Measurements from ENCODE around the gene KIAA2012.

KIAA2012 gene

DNA sequence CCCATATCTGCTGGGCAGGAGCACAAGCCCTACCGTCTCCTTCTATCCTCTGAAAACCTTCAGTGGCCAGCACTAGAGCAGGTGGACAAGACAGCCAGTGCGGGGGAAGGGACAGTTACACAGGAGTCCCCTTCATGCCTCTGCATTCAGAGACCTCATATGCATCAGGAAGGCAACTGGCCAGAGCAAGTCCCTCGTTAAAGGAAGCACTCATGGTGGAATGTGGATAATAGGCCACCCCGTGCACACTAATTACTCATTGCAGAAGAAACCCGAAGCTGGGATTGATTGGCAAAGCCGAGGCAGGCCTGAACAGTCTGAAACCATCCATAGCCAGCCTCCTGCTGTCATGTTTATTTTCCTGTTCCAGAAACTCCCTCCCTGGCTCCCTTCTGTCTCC, 11.2 kb downstream of the KIAA2012 start:
- DNase-seq (ENCODE audit: low read depth): no peak

DNA sequence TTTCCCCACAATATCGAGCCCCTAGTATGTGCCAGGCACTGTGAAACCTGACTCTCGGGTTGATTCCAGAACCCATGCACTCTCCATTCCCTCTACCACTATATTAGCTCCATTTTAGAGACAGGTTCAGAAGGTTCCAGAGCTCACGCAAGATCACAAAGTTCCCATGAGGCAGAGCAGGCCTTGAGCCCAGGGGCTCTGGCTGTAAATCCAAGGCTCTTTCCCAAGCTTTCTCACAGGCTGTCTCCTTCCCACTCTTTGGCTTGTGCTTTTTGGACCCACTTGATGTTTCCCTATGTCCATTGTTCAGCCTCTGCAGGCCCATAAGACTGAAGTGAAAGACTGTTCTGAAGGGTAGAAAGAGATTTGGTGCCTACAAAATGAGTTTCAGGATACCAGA, 15.7 kb downstream of the KIAA2012 start:
- no peak for DNase-seq (ENCODE audit: low read depth)

DNA sequence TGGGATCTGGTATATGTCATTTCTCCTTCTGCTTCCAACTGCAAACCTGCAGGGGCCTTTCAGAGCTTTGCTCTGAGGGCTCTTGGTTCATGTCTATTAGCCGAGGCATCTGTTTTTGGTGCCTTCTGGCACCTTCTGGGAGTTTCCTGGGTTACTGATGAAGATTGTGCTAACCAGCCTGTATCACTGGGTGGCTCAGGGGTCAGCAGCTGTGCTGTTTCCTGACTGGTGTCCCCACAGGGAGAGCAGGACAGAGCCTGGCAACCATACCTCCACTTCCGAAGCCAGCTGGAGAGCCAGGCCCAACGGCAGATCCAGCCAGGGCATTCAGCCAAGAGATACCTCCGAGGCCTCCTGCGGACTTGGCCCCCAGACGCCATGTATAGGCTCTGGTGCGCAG, 17.5 kb downstream of the KIAA2012 start:
- no peak for DNase-seq (ENCODE audit: low read depth)

DNA sequence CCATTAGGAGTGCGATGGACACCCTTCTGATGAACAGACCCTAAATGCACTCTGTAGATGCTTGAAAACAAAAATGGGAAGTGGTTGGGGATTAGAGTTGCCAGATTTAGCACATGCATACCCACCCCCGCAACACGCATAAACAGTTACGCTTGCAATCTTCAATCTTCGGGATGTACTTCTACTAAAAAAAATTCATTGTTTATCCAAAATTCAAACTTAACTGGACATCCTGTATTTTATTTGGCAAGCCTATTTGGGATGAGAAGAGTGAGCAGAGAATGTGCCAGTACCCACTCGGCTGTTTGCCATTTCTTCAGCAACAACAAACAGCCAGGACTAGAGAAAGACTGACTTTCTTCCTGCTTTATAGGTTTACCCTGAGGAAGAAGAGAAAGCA, 18.4 kb downstream of the KIAA2012 start:
- no peak for DNase-seq (ENCODE audit: low read depth)

DNA sequence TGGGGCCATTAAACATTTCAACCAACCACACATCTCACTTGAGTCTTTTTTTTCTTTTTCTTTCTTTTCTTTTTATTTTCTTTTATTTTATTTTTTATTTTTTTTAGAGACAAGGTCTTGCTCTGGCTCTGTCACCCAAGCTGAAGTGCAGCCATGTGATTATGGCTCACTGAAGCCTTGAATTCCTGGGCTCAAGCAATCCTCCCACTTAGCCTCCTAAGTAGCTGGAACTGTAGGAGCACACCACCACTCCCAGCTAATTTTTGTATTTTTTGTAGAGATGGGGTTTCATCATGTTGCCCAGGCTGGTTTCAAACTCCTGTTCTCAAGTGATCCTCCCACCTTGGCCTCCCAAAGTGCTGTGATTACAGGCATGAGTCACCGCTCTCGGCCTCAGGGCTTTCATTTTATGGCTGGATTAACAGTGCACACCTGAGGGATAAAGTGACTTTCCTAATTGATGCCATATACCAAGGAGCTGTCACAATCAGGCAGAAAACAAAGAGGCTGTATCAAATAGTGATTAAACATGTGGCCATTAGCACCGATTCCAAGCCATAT, 21.5 kb downstream of the KIAA2012 start:
- DNase-seq (ENCODE audit: low read depth): no peak

DNA sequence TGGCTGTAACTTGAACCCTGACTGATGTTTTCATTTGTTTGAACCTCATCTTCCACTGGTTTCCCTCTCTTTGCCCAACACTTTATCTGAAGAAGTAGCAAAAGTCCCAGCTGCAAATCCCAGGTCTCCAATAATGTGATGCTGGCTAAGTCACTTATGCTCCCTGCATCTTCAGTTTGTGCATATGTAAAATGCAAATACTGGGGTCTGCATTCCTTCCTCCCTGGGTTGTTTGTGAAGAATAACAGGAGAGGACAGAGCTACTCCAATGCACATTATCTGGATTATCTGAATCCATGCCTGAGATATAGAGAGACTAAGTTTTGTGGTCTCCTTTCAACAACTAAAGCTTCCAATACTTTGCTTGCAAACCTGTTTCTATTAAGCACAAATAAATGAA, 22.2 kb downstream of the KIAA2012 start:
- DNase-seq (ENCODE audit: low read depth): no peak

DNA sequence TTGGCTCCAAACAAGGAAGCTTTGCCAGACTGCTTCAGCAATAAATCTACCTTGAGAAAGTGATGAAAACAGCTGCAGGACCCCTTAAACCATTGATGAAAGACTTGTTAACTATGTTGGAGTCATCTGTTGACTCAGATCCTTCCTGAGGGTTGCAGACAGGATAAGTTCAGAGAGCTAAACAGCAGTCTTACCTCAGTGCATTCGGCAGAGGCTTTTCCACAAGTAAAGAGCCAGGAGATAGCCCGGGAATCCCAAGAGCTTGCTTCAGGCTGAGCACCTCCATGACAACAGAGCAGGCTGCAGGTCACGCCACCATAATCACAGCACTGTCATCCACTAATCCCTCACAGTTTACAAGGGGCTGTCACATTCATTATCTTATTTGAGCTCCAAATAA, 23.7 kb downstream of the KIAA2012 start:
- DNase-seq (ENCODE audit: low read depth): no peak

DNA sequence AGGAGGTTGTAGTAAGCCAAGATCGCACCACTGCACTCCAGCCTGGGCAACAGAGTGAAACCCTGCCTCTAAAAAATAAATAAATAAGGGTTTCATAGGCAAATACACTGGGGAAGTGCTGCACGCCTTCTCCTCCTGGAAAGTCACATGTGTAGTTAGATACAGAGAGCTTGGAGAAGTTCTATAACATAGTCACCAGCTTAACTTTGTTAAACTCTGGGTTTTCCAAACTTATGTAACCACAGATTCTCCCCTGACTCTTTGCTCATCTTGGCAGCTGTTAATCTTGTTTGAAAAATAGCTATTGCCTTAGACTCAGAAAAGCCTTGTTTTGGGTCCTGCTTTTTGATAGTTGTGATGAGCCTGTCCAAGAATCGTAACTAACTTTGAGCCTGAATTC, 25.2 kb downstream of the KIAA2012 start:
- no peak for DNase-seq (ENCODE audit: low read depth)

DNA sequence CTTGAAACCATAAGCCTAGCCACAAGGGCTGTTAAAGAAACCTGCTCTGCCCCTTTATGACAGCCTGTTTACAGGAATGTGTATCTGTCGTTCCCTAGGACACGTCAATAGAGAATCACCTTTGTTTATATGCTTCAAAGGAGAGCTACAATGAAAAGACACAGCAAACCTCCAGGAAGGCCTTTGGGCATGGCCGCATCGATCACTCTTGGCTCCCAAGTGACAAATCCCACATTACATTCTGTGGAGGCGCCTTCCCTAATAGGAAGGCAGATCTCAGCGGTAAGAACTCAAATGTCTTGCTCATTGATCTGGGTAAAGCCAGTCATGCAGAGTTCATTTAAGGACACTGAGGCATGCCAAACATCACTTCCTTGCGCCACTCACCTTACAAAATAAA, 26.5 kb downstream of the KIAA2012 start:
- DNase-seq (ENCODE audit: low read depth): no peak

DNA sequence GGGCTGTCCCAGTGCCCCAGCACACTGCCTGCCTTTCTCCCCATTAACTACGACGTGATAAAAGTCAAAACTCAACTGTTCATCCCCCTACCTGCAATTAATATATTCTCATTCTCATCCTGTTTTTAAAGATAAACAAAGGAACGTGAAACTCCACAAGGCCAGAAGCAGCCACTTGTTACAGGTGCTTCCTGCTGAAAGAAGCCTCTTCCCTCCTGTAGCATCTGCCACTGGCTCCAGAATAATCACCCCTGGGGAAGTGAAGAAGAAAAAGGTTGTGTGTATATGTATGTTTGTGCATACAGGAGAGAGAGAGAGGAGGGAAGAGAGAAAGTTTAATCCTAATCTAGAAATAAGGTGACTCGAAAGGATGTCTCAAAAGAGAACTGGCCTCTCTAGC, 27.1 kb downstream of the KIAA2012 start:
- no peak for DNase-seq (ENCODE audit: low read depth)

DNA sequence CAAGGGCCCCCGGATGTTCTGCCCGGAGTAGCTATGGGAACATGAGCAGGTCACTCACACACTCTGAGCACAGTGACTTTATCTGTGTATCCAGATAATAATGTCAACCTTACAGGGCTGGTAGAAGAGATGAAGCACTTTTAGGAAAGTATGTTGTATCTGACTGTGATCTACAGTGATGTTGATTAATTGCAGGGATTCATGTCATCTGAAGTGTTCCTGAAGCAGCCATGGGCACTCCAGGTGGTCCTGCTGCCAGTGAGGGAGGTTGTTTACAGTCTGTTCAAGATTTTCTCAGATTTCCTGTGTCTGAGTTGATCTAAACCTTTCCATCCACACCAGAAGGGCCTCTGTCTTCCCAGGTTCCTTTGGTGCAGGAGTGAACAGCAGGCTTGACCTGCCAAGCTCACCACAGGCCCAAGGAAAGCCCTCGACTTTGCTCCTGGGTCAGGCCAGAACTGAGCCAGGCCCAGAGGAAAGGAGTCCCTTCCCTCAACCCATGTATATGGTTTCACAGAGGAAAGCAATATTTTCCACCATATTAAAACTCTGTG, 28.0 kb downstream of the KIAA2012 start:
- no peak for DNase-seq (ENCODE audit: low read depth)

DNA sequence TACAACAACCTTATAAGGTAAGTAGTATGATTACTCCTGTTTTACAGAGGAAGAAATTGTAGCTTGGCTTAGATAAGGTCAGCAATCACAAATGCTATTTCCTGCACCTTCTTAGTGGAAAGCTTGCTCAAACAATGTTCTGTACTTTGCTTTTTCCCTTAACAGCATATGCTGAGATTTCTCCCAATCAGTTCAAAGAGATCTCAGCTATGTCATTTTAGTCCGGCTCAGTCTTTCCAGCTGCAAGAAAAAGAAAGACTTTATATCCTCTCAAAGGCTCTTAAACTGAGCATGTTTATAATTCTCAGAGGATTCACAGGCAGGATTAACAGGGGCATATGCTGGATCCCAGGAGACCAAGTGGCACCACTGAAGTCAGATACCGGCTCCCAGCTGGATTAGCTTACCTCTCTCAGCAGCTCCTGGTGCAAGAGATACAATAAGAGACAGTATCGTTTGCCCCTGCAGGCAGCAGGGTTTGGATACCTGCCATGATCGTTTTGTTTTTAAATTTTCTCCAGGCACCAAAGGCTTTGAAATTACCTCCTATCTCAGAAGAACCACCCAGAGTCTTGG, 29.5 kb downstream of the KIAA2012 start:
- no peak for DNase-seq (ENCODE audit: low read depth)

DNA sequence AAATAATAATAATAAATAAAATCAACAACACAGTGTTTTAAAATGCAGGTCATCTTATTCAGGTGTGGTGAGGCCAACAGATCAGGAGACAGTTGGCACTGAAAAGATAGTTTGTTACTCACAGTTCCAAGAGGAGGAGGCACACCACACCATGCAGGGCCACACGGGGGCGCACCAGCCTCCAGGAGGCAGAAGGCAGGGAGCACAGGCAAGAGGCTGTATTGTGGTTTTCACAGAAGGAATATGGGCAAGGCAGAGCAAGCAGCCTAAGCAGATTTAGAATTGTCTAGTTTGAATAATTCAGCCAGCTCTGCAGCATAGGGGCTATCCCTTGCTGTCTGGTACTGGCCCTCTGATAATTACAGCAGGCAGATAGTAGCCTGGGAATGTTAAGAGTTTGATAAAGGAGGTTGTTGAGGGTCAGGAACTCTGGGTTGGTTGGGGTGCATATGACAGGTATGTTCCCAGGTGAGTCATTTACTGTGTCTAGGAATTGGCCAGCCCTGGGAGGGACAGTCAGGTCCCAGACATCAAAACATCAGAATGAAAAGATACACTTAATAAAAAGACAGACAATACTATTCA, 31.3 kb downstream of the KIAA2012 start:
- no peak for DNase-seq (ENCODE audit: low read depth)

DNA sequence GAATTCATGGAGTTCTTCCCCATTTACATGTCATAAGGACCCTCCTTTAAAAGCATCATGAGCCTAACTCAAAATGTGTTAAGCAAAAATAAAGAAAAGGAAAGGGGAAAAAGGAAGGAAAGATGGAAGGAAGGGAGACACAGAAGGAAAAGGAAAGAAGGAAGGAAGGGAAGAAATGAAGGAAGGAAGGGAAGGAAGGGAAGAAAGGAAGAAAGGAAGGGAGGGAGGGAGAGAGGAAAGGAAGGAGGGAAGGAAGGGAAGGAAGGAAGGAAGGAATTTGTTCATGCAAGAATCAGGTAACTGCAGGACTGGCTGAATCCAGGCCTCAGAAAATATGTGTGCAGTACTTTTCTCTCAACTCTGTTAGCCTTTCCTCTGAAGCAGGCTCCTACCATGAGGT, 32.0 kb downstream of the KIAA2012 start:
- no peak for DNase-seq (ENCODE audit: low read depth)

DNA sequence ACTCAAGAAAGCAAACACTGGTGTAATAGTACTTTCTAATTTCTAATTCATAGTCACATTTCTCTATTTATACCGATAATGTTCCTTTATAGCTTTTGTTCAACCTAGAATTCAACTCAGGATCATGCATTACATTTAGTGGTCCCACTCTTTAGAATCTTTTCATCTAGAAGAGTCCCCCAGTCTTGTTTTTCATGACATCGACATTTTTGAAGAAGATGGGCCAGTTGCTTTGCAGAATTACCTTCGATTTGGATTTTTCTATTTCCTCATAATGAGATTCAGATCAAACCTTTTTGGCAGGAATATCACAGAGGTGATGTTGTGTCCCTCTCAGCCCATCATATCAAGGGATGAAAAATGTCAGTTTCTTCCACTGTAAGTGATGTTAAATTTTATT, 35.3 kb downstream of the KIAA2012 start:
- DNase-seq (ENCODE audit: low read depth): no peak

DNA sequence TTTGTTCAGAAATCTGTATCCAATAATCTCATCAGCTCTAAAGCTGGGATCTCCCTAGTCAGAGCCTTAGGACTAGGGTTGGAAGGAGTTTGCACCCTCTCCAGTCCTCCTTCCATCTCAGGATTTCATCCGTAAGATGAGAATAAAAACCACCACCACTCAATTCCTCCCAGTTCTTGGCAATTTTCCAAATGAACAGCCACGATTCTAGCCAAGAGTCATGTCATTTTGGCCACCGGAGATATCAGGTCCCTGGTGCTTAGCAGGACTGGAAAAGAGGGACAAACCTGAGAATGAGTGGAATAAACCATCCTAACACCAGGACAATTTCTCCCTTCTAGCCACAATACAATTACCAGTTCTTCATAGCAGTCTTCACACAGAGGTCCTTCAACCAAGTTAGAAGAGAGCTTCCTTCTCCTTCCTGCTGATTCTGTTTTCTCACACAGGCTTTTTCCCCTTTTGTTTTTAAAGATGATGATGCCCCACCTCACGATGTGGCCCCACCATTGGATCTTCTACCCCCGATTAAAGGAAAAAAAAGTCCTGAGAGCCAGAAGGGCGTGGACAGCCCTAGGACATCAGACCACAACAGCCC, 36.2 kb downstream of the KIAA2012 start:
- DNase-seq (ENCODE audit: low read depth): no peak

DNA sequence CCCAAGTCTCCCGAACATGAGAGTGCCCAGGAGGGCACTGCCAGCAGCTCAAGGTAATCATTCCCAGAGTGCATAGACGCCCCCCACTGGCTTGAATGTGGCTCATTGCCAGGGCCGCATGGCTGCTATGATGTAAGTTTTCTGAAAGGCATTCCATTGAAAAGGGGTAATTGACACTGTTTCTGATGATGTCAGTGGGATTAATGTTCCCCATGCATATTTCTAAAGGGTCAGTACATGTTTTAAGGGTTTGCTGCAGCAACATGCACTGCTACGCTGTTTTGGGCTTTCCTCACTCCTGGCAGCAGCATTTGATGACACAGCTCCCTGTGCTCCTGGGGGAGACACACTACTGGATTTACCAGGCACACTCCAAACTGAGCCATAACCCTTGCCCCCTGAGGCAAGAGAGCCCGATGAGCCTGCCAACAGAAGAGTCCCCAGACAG, 36.7 kb downstream of the KIAA2012 start:
- no peak for DNase-seq (ENCODE audit: low read depth)

DNA sequence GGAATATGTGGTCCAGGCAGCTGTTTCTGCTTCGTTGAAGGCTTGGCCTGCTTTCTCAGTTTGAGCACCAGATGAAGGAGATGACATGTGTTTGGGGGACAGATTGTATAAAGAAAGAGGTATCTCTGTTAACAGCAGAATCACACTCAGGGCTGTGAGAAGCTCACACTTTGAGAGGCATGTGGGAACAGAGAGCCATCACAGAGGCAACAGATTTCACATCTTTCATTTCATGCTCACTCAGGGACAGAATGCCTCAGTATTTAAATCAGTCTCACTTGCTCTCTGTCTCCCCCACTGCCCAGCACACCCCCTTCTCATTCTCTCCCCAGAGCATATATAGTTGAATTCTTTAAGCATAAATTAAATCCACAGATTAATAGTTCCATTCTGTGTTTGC, 37.4 kb downstream of the KIAA2012 start:
- no peak for DNase-seq (ENCODE audit: low read depth)

DNA sequence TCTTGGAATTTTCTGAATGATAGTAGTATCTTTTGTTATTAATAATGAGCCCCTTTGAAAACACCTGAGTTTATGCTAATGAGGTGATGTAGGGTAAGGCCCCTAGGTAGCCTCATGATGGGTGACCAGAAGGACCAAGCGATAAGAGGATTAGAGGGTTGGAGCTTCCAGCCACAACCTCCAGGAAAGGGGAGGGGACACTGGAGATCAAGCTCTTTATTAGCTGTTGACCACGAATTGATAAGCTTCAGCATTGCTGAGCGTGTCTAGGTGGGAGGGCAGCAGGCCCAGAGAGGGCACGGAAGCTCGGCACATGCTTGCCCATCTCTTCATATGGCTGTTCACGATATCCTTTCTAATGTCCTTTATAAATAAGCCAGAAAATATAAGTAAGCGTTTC, 39.0 kb downstream of the KIAA2012 start:
- no peak for DNase-seq (ENCODE audit: low read depth)

DNA sequence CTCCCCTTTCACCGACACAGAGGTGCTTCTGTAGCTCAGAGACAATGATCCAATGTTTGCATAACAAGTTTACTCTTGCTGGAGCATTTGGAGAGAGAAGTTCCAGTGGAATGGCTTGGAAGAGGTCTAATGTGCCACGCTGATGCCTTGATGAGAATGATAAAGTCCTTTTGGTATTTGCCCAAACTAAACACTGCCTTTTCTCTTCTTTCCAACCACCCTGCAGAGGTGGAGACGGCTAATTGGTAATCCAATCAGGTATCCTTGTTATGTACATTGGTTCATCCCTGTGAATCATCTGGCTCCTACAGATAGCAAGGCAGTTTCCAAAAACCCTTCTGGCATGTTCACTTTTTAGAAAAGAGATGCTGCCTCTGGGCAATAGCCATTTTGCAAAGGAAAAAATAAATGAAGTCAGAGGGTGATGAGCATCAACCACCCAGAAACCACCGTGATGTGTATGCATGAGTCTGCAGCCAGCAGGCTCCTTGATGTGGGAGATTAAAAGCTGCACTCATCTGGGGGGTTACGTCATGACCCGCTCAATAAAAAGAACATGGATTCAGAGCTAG, 40.6 kb downstream of the KIAA2012 start:
- DNase-seq (ENCODE audit: low read depth): no peak

DNA sequence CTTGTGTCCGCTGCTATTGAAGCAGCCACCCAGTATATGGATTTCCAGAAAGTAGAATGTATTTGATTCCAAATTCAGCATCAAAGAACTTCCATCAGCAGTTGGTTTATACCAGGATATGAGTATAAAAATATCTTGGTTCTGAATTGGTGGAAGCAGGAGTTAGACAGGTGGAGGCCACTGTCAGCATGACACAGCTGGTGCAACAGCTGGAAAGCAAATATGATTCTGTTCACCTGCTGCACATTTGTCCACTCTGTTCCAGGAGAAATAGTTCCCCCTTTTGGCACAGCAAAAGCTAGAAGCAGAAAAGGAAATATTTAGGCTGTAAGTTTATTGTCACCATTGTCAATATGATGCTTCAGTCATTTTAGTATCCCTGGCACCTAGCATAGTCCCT, 41.2 kb downstream of the KIAA2012 start:
- DNase-seq (ENCODE audit: low read depth): no peak

DNA sequence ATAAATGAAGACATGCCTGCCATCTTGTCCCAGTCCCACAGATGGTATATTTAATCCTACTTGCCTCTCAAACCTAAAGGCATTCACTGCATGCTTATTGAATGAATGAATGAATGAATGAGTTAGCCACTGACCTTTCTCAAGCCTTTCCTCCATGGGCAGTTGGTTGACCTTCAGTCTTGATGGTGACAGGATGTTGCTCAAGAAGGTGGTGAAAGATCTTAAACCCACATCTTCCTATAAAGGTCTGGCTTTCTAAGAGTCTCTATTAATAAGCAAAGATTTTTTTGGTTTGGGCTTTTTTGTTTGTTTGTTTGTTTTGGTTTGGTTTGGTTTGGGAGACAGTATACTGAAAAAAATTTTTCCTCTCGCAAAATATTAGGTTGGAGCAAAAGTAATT, 41.7 kb downstream of the KIAA2012 start:
- no peak for DNase-seq (ENCODE audit: low read depth)

DNA sequence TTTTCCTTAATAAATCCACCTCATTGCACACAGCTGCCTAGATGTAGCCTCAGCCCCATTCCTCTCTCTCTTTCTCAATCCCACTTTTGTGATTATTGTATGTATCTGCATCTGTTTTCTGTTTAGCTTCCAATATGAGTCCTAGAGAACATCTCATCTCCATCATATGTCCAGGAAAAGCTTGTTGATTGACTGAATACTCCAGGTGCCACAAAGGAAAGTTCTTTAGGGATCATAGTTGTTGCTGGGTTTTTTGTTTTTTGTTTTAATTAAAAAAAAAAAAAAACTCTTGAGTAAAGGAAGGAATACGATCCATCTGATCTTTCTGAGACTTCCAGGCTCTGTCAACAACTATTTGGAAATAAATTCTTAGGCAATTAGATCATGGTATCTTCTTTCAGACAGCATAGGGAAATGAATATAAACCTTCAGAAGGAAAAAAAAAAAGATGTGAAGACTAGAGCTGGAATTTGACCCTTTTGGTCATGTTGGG, 42.5 kb downstream of the KIAA2012 start:
- no peak for DNase-seq (ENCODE audit: low read depth)
